Adipocyte (in vitro differentiated cells): ENCODE results near the gene C1orf141.
A peak's percentile ranks its signal among the peaks of the same experiment; 100 is the strongest.
"Not testable (repeated sequence)": the region's sequence is repeated elsewhere in the genome, so short reads cannot be mapped to it uniquely, and the experiment has no call there.

ENCODE experiments used
- DNase-seq: peaks from one replicate; pipeline ENCODE4 v3.0.0-alpha.2; 2015; ENCODE audit warnings: low read depth
- H3K27me3 ChIP-seq: replicated peaks from 2 replicates; pipeline ENCODE4 v1.7.0; 2013; ENCODE audit warnings: mild to moderate bottlenecking, low read length, moderate library complexity; ENCODE audit not compliant: control insufficient read depth, insufficient read depth
- H3K36me3 ChIP-seq: 2 replicates; pipeline ENCODE4 v1.7.0; 2013; ENCODE audit warnings: low read length, mild to moderate bottlenecking, moderate library complexity; ENCODE audit not compliant: control insufficient read depth, insufficient read depth, severe bottlenecking
- H3K4me1 ChIP-seq: 2 replicates; pipeline ENCODE4 v1.7.0; 2013; ENCODE audit warnings: mild to moderate bottlenecking, low read length, moderate library complexity; ENCODE audit not compliant: control insufficient read depth, insufficient read depth
- H3K4me3 ChIP-seq: 2 replicates; pipeline ENCODE4 v1.7.0; 2013; ENCODE audit warnings: mild to moderate bottlenecking, low read length, moderate library complexity
- H3K9ac ChIP-seq: 2 replicates; pipeline ENCODE4 v1.7.0; 2013; ENCODE audit warnings: mild to moderate bottlenecking, low read length, moderate library complexity
- H3K9me3 ChIP-seq: 2 replicates; pipeline ENCODE4 v1.7.0; 2013; ENCODE audit warnings: mild to moderate bottlenecking, low read length, moderate library complexity; ENCODE audit not compliant: control insufficient read depth

Gene C1orf141

GRCh38 chr1:67141832-67142231, 7.1 kb upstream of the C1orf141 start:
- not testable (repeated sequence) for H3K27me3 ChIP-seq, H3K36me3 ChIP-seq, H3K4me3 ChIP-seq, H3K9ac ChIP-seq, DNase-seq, H3K9me3 ChIP-seq, H3K4me1 ChIP-seq

- H3K36me3 ChIP-seq: no peaks in the 10 kb centered on the region
- H3K27me3 ChIP-seq: no peaks in the 10 kb centered on the region
- no peaks in the 10 kb centered on the region for H3K9me3 ChIP-seq
- DNase-seq: no peak
- H3K9ac ChIP-seq: no peak overlapping the region
- H3K4me3 ChIP-seq: no peak overlapping the region
- H3K4me1 ChIP-seq: peaks cover 8% of the 10 kb centered on the region
Measured at GRCh38 chr1:67140460-67140859, 5.7 kb upstream of the C1orf141 start.

- Histone ChIP-seq H3K9ac (no peak overlapping the region), H3K27me3 (no peaks in the 10 kb centered on the region), H3K4me3 (no peak overlapping the region), H3K36me3 (no peaks in the 10 kb centered on the region), H3K4me1 (peaks cover 16% of the 10 kb centered on the region), H3K9me3 (no peaks in the 10 kb centered on the region)
- no peak for DNase-seq
Measured at GRCh38 chr1:67138813-67139499, 4.2 kb upstream of the C1orf141 start.

GRCh38 chr1:67137307-67137753, 2.6 kb upstream of the C1orf141 start:
- DNase-seq: no peak
- peaks cover 25% of the 10 kb centered on the region for H3K4me1 ChIP-seq
- no peak overlapping the region for H3K4me3 ChIP-seq
- H3K27me3 ChIP-seq: no peaks in the 10 kb centered on the region
- no peaks in the 10 kb centered on the region for H3K36me3 ChIP-seq
- H3K9ac ChIP-seq: no peak overlapping the region
- H3K9me3 ChIP-seq: no peaks in the 10 kb centered on the region

GRCh38 chr1:67135354-67135753, 584 bp upstream of the C1orf141 start:
- H3K9ac ChIP-seq: no peak overlapping the region
- peak; percentile 91 for DNase-seq

GRCh38 chr1:67133177-67133576, 1.6 kb downstream of the C1orf141 start:
- peaks cover 25% of the 10 kb centered on the region for H3K4me1 ChIP-seq
- H3K9ac ChIP-seq: no peak overlapping the region
- H3K36me3 ChIP-seq: no peaks in the 10 kb centered on the region
- H3K4me3 ChIP-seq: no peak overlapping the region
- H3K27me3 ChIP-seq: no peaks in the 10 kb centered on the region
- H3K9me3 ChIP-seq: no peaks in the 10 kb centered on the region
- DNase-seq: no peak

More at GRCh38 chr1:67135354-67135753, 584 bp upstream of the C1orf141 start:
- no peaks in the 10 kb centered on the region for H3K9me3 ChIP-seq
- no peaks in the 10 kb centered on the region for H3K36me3 ChIP-seq
- H3K4me3 ChIP-seq: no peak overlapping the region
- H3K27me3 ChIP-seq: no peaks in the 10 kb centered on the region
- peaks cover 25% of the 10 kb centered on the region for H3K4me1 ChIP-seq

GRCh38 chr1:67130673-67131072, 4.1 kb downstream of the C1orf141 start:
- no peaks in the 10 kb centered on the region for H3K27me3 ChIP-seq
- H3K4me1 ChIP-seq: peaks cover 26% of the 10 kb centered on the region
- no peak overlapping the region for H3K4me3 ChIP-seq
- no peak overlapping the region for H3K9ac ChIP-seq
- no peaks in the 10 kb centered on the region for H3K36me3 ChIP-seq
- peak; percentile 8 for DNase-seq
- H3K9me3 ChIP-seq: no peaks in the 10 kb centered on the region

GRCh38 chr1:67126974-67127373, 7.8 kb downstream of the C1orf141 start:
- H3K27me3 ChIP-seq: no peaks in the 10 kb centered on the region
- H3K4me3 ChIP-seq: no peak overlapping the region
- no peaks in the 10 kb centered on the region for H3K36me3 ChIP-seq
- no peaks in the 10 kb centered on the region for H3K9me3 ChIP-seq
- no peak for DNase-seq
- H3K9ac ChIP-seq: no peak overlapping the region
- H3K4me1 ChIP-seq: peaks cover 10% of the 10 kb centered on the region

GRCh38 chr1:67126111-67126746, 8.5 kb downstream of the C1orf141 start:
- no peak for DNase-seq
- Histone ChIP-seq H3K9me3 (peaks cover under 1% of the 10 kb centered on the region), H3K27me3 (no peaks in the 10 kb centered on the region)

GRCh38 chr1:67124455-67124854, 10.3 kb downstream of the C1orf141 start:
- Histone ChIP-seq H3K9ac (no peak overlapping the region), H3K9me3 (peaks cover 5% of the 10 kb centered on the region), H3K4me1 (peaks cover 10% of the 10 kb centered on the region), H3K27me3 (no peaks in the 10 kb centered on the region), H3K4me3 (no peak overlapping the region), H3K36me3 (no peaks in the 10 kb centered on the region)
- no peak for DNase-seq

More at GRCh38 chr1:67126111-67126746, 8.5 kb downstream of the C1orf141 start:
- H3K4me1 ChIP-seq: peaks cover 10% of the 10 kb centered on the region
- no peak overlapping the region for H3K9ac ChIP-seq
- H3K36me3 ChIP-seq: no peaks in the 10 kb centered on the region
- no peak overlapping the region for H3K4me3 ChIP-seq

- no peak for DNase-seq
- H3K9ac ChIP-seq: no peak overlapping the region
- H3K4me3 ChIP-seq: no peak overlapping the region
- H3K36me3 ChIP-seq: no peaks in the 10 kb centered on the region
- peaks cover 5% of the 10 kb centered on the region for H3K9me3 ChIP-seq
- H3K27me3 ChIP-seq: no peaks in the 10 kb centered on the region
- peaks cover 7% of the 10 kb centered on the region for H3K4me1 ChIP-seq
Measured at GRCh38 chr1:67120855-67121619, 13.7 kb downstream of the C1orf141 start.
